Activated CD4-positive, alpha-beta T cell treated with anti-CD3 and anti-CD28 coated beads, Interleukin-2, amount 10 ng/mL, durations not matched to agents 7 days and 5 days (primary cell): ENCODE data around the gene AGTPBP1. TPM values are rescaled to one million over a fixed set of nuclear protein-coding genes. Genes with fewer than 3 reads are reported as not detected.

ENCODE experiments used
- CTCF ChIA-PET: fragments of 350-600 bp; sonication (Branson Sonifier 250); formaldehyde crosslinking; loops from one replicate; lab custom pipeline; 2021; ENCODE audit warnings: antibody characterized with exemption; lab: Charles Lee
- POLR2A ChIA-PET: fragments of 350-600 bp; sonication (Branson Sonifier 250); formaldehyde crosslinking; loops from one replicate; lab custom pipeline; 2021; ENCODE audit warnings: antibody characterized with exemption; lab: Charles Lee
- DNase-seq: peaks from one replicate; pipeline ENCODE4 v3.0.0-alpha.2; 2020
- H3K27ac Mint-ChIP-seq: one replicate; pipeline ENCODE4 v1.8.0; 2021; ENCODE audit warnings: mild to moderate bottlenecking, moderate library complexity, mixed read lengths
- H3K27me3 Mint-ChIP-seq: one replicate; pipeline ENCODE4 v1.8.0; 2021; ENCODE audit warnings: mixed read lengths
- H3K36me3 Mint-ChIP-seq: one replicate; pipeline ENCODE4 v1.8.0; 2021; ENCODE audit warnings: low read depth, mixed read lengths
- H3K4me1 Mint-ChIP-seq: one replicate; pipeline ENCODE4 v1.8.0; 2021; ENCODE audit warnings: mixed read lengths
- H3K4me3 Mint-ChIP-seq: one replicate; pipeline ENCODE4 v1.8.0; 2021; ENCODE audit warnings: mild to moderate bottlenecking, moderate library complexity, mixed read lengths
- H3K9me3 Mint-ChIP-seq: one replicate; pipeline ENCODE4 v1.8.0; 2021; ENCODE audit warnings: mixed read lengths
- total RNA-seq, 2 experiments: library from RNA; stranded (reverse); gene quantifications; one replicate each; pipeline ENCODE4 v1.2.3, GENCODE V29; 2021

AGTPBP1 gene
- total RNA-seq, 2 experiments from 2014 or later, result 35.2 to 37.2 TPM

- CTCF ChIA-PET, result no interaction called here
- Mint-ChIP-seq H3K27ac (no peak overlapping the region), H3K9me3 (no peaks in the 10 kb centered on the region), H3K4me1 (no peaks in the 10 kb centered on the region), H3K4me3 (no peak overlapping the region), H3K27me3 (peaks cover 11% of the 10 kb centered on the region), H3K36me3 (no peaks in the 10 kb centered on the region)
- POLR2A ChIA-PET, result no interaction called here
- no peak for DNase-seq
Measured at GRCh38 chr9:85501456-85501855, 240.3 kb downstream of the AGTPBP1 start.

Other genes with a start within 250 kb of the AGTPBP1 start
- gene NAA35, start 199.2 kb upstream of the AGTPBP1 start, total RNA-seq, result 10 to 100 TPM; 20.9 to 22.4 TPM